HEK293T (cell line): ENCODE data around the gene ZMIZ1.

Source experiments
- CTBP1 ChIP-seq: fragments of 450-650 bp; IDR thresholded peaks from 2 replicates; pipeline ENCODE4 v1.6.1; 2016; ENCODE audit warnings: borderline replicate concordance
- ELF4 ChIP-seq: fragments of 450-650 bp; IDR thresholded peaks from 2 replicates; pipeline ENCODE4 v1.6.1; 2017; ENCODE audit warnings: antibody characterized with exemption
- FOXA1 ChIP-seq: fragments of 450-650 bp; IDR thresholded peaks from 2 replicates; pipeline ENCODE4 v1.6.1; 2016; ENCODE audit warnings: mild to moderate bottlenecking
- HDGF ChIP-seq: fragments of 450-650 bp; IDR thresholded peaks from 2 replicates; pipeline ENCODE4 v1.6.1; 2017; ENCODE audit warnings: antibody characterized with exemption, borderline replicate concordance
- LEF1 ChIP-seq: fragments of 450-650 bp; IDR thresholded peaks from 2 replicates; pipeline ENCODE4 v1.6.1; 2017; ENCODE audit warnings: mild to moderate bottlenecking, borderline replicate concordance
- NFRKB ChIP-seq: fragments of 450-650 bp; IDR thresholded peaks from 2 replicates; pipeline ENCODE4 v1.6.1; 2016; ENCODE audit warnings: mild to moderate bottlenecking, moderate library complexity
- SP1 ChIP-seq: fragments of 450-650 bp; IDR thresholded peaks from 2 replicates; pipeline ENCODE4 v1.6.1; 2017
- SUZ12 ChIP-seq: fragments of 450-650 bp; IDR thresholded peaks from 2 replicates; pipeline ENCODE4 v1.6.1; 2016; ENCODE audit warnings: mild to moderate bottlenecking
- TARDBP ChIP-seq: fragments of 450-650 bp; IDR thresholded peaks from 2 replicates; pipeline ENCODE4 v1.6.1; 2016

- TF ChIP-seq TARDBP (no peak), SP1 (no peak), SUZ12 (no peak), HDGF (no peak), NFRKB (no peak), FOXA1 (no peak), CTBP1 (no peak), ELF4 (no peak), LEF1 (no peak)
These were observed 161.6 kb downstream of the ZMIZ1 start for GRCh38 chr10:79230328-79230830.
